ENCODE results near the gene MTUS2.
"Not testable (repeated sequence)": the region's sequence is repeated elsewhere in the genome, so short reads cannot be mapped to it uniquely, and the experiment has no call there.

Gene MTUS2

GRCh38 chr13:29171244-29171643 lies 351.1 kb downstream of the MTUS2 start:
- no peak for DNase-seq

DNA sequence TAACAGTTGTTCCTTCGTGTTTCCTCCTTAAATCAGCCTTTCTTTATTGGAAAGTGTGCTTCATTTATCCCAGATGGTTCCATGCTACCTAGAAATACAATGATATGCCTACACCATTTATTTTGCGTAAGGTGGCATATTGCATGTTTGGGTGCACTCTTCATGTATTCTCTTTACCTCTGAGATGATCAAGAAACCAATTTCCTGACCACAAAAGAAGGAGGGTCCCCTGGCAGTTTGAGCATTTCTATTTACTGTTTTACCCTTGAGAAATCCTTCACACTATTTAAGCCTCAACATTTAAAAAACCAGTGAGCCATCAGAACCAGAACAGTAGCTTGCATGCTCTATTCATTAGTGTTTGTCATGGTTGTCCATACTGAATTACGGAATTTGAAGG lies 354.0 kb downstream of the MTUS2 start:
- DNase-seq: no peak

- DNase-seq: no peak
Observed at GRCh38 chr13:29175250-29175873, 355.2 kb downstream of the MTUS2 start.

DNA sequence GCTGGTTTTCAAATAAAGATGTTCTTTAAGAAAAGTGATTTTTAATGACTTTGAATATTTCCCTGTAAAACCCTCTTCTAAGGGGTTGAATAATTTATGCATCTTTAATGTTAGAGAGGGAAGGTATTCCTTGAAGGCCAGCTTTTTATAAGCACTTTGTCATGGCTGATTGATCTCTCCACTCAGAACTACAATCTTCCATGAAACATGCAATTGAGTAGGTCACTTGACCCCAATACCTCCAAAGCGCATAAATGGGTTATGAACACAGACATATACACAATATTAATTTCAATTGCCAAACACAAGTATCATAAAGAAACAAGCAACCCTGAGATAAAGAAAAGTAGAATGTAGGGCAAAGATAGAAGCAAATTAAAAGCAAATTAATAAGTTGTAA lies 359.9 kb downstream of the MTUS2 start:
- no peak for DNase-seq

DNA sequence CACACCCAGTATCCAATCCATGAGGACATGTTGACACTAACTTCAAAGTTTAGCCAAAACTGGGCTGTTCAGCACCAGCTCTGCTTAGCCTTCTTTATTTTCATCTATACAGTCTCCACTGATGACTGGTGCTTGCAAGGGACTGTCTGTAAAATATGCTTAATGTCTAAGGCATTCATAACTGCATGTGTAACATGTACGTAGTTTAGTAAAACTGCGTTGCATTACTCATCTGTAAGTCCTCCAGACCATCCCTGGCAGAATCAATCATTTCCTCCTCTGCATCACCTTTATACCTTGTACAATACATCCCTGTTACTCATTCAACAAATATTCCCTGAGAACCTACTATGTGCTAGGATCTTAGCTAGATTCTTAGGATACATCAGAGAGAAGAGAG lies 362.1 kb downstream of the MTUS2 start:
- DNase-seq: no peak

DNA sequence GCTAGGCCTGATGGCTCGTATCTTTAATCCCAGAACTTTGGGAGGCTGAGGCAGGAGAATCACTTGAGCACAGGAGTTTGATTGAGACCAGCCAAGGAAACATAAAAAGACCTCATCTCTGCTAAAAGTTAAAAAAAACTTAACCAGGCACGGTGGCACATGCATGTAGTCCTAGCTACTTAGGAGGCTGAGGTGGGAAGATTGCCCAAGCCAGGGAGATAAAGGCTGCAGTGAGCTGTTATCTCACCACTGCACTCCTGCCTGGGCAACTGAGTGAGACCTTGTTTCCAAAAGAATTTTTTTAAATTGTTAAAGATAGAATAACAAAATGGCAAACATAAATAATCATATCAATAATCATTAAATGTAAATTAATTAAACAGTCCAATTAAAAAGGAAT lies 365.8 kb downstream of the MTUS2 start:
- DNase-seq: no peak

- no peak for DNase-seq
Observed at GRCh38 chr13:29187584-29187983, 367.4 kb downstream of the MTUS2 start.

- DNase-seq: no peak
Observed at GRCh38 chr13:29190298-29190697, 370.2 kb downstream of the MTUS2 start.

GRCh38 chr13:29193083-29193482 lies 372.9 kb downstream of the MTUS2 start:
- no peak for DNase-seq

DNA sequence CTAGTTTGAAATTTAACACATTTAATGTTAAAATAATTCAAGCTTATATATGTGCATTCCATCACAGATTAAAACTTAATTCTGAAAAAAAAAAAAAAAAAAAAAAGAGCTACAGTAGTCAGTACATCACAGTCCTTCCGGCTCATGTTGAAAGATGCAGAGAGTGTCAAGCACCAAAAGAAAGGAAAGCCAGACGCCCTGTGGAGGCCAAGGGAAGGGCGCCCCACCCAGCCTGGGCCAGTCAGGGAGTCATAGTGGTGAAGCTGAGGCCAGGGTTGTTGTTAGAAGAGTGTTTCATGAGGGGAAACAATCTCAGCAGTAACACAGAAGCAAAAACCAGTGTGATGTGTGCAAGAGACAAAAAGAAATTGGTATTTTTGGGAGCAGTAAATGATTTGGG lies 375.3 kb downstream of the MTUS2 start:
- DNase-seq: no peak

- no peak for DNase-seq
Observed at GRCh38 chr13:29196409-29197074, 376.4 kb downstream of the MTUS2 start.

GRCh38 chr13:29202753-29203152 lies 382.6 kb downstream of the MTUS2 start:
- DNase-seq: not testable (repeated sequence)

DNA sequence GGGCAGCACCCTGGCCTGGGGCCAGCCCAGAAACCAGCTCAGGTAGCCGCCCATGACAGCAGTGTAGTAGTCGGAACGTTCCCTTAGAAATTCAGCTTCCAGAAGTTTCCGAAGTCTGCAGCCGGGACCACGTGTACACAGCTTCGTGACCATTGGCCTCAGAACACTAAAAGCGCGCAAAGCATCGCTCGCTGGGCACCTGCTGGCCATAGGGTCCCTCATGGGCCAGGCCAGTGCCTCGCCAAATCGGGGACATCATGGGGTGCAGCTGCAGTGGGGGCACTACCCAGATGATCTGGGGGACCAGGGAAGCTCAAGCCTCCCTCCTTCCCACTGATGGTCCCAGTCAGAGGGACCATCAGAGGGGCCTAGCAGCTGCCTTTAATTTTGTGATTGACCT lies 384.5 kb downstream of the MTUS2 start:
- DNase-seq: no peak

- no peak for DNase-seq
Observed at GRCh38 chr13:29210676-29211075, 390.5 kb downstream of the MTUS2 start.

DNA sequence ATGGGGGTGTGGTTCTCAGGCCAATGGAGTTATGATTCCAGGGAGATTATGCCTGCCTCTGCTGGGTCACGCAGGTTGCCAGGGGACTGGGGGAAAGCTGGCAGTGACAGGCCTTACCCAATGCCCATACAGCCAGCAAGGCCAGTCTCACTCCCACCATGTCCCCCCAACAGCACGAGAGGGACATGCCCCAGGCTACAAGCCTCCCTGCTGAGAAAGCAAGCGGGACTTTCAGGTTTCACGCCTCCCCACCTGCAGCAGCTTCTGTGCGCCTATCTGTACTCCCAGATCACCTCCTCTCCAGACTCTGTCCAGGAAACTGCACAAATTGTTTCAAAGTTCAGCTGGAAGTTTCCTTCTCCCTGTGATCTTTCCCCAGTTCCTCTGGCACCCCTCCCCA lies 391.0 kb downstream of the MTUS2 start:
- DNase-seq: not testable (repeated sequence)

- DNase-seq: no peak
Observed at GRCh38 chr13:29222458-29222857, 402.3 kb downstream of the MTUS2 start.

- no peak for DNase-seq
Observed at GRCh38 chr13:29224206-29224605, 404.1 kb downstream of the MTUS2 start.

DNA sequence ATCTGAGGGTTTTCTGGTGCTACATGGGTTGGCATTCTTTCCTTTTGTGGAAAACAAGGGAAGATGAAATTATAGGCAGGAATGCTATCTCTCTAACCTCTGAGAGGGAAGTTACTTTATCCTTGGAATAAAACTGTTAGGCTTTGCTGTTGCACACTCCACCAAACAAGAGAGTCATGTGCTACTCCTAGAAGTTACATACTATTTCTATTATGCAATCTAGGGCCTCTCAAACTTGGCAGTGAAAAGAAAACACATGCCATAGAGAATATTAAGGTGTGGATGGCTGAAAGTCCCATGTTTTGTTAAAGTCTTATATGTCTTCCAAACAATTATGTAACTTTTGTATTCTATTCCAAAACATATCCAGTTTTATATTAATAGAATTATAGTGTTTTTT lies 407.4 kb downstream of the MTUS2 start:
- no peak for DNase-seq

GRCh38 chr13:29230299-29230845 lies 410.2 kb downstream of the MTUS2 start:
- no peak for DNase-seq

DNA sequence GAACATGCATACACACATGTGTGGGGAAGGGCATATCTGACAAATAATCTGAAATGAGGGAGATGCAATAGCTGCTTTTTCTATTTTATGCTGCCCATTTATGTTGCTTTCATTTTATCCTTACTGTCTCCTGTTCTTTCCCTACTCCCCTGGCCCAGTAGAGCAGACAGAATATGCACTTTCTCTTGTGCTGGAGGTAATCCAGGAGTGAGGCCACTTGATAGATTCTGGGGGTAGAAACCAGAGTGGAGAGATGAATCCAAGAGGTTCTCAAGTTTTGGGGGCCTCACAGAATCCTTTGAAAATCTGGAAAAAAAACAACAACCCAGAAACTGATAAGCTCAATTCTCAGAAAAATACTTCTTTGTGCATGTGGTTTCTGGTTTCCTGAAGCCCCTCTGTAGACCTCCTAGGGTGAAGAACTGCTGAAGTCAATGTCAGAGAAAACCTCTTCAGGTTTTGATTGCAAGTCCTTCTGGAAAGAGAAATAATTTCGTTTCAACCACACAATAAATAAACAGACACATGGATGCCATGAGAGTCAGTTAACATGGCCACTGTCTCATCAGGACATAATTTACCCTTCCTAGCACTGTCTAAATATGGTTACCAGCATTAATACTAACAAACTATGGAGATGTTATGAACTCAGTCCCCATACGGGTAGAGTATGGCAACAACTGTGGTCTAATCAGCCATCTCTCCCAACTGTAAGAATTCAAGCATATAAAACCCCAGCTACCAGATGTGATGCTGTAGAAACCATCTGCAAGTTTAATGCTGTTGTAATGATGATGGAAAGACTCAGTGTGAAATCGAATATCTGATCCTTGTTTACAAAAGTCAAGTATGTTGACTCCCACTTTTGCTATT lies 419.8 kb downstream of the MTUS2 start:
- no peak for DNase-seq

- DNase-seq: no peak
Observed at GRCh38 chr13:29254626-29255370, 434.7 kb downstream of the MTUS2 start.

GRCh38 chr13:29255567-29255966 lies 435.4 kb downstream of the MTUS2 start:
- DNase-seq: no peak

DNA sequence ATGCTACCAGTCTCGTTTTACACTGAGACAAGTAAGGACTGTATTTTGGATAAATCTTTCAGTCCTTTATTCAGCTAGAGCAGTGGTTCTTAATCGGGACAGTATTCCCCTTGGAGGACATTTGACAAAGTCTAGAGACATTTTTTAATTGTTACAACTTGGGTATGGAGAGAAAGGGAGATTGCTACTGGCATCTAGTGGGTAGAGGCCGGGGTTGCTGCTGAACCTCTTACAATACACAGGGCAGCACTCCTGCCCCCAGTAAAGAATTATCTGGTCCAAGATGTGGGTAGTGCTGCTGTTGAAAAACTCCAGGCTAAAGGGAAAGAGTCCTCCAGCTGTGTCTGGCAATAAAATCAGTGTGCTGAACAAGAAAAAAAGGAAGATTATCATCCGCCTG lies 440.5 kb downstream of the MTUS2 start:
- no peak for DNase-seq
